Ishikawa (cell line): ENCODE results near the gene FAM131A.

Experiments
- YY1 ChIP-seq: IDR thresholded peaks from 2 replicates; pipeline ENCODE4 v1.6.1; 2012; ENCODE audit warnings: low read depth
- TF ChIP-seq, protein P1 (sequence below): IDR thresholded peaks from 2 replicates; pipeline ENCODE4 v1.6.1; 2012

DNA sequence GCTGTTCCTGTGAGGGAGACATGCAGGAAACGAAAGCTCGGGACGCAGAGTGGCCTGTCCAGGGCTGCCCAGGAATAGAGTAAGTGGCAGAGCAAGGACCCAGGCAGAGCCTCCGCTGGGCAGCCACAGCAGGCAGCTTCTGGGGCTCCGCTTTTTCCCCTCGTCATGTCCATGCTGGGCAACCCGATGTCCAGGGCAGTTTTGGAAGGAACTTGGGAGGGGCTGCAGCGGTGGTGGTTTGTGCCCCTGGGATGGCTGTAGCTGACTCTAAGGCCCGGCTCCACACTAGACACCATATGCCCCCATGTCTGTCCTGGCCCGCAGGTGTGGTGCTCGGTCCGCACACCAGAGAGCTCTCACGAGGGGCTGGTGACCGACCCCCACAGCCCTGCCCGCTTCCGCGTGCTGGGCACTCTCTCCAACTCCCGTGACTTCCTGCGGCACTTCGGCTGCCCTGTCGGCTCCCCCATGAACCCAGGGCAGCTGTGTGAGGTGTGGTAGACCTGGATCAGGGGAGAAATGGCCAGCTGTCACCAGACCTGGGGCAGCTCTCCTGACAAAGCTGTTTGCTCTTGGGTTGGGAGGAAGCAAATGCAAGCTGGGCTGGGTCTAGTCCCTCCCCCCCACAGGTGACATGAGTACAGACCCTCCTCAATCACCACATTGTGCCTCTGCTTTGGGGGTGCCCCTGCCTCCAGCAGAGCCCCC lies 45.5 kb upstream of the FAM131A start:
- no peak for TF ChIP-seq YY1
- TF ChIP-seq, protein P1, sequence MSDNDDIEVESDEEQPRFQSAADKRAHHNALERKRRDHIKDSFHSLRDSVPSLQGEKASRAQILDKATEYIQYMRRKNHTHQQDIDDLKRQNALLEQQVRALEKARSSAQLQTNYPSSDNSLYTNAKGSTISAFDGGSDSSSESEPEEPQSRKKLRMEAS, result no peak
